ENCODE results near the gene IRAK2.

Gene IRAK2

DNA sequence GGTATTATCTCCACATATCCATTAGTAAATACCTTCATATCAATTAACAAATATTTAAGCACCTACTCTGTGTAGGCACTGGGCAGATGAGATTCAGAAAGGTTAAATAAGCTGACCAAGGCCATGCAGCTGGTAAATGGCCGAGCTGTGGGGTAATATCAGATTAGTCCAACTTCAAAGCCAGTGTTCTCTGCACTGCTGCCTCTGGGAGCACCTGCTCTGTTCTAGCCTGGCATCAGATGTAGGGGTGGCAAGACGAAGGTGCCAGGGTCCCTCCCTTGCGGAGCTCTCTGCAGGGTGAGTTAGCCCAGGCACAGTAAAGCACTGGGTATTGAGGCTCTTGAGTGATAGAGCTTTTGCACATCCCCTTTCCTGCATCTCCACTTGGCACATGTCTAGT is 89.0 kb downstream of the IRAK2 start:
- Histone ChIP-seq H3K9me3 (ENCODE audit: insufficient read depth, low read depth, low read length) (no peaks in the 10 kb centered on the region), H4K8ac (ENCODE audit: low read depth, low read length) (no peak overlapping the region), H2BK120ac (ENCODE audit: insufficient read depth, low read length, poor library complexity) (no peak overlapping the region), H3K9ac (ENCODE audit: low read length) (no peak overlapping the region), H2BK12ac (ENCODE audit: low read length) (no peak overlapping the region), H3K4me1 (ENCODE audit: control insufficient read depth in 1 of 2, insufficient read depth in 2 of 2, low read length in 2 of 2) (peaks cover 8% of the 10 kb centered on the region in 2 experiments), H3K18ac (ENCODE audit: low read length) (no peak overlapping the region), H3K79me1 (ENCODE audit: low read length) (peaks cover 7% of the 10 kb centered on the region), H2AFZ (ENCODE audit: insufficient read depth, low read length, poor library complexity) (no peak overlapping the region), H3K14ac (ENCODE audit: low read length) (no peak overlapping the region), H4K91ac (ENCODE audit: low read depth, low read length) (no peak overlapping the region), H3K23ac (ENCODE audit: low read length) (no peak overlapping the region), H3K27me3 (ENCODE audit: insufficient read depth, low read length) (no peaks in the 10 kb centered on the region), H3K79me2 (ENCODE audit: control insufficient read depth, insufficient read depth, low read length, poor library complexity) (peaks cover 7% of the 10 kb centered on the region), H3K36me3 (ENCODE audit: control insufficient read depth in 1 of 2, insufficient read depth in 2 of 2, low read length in 2 of 2) (peaks cover 15 to 18% of the 10 kb centered on the region in 2 experiments), H2BK5ac (ENCODE audit: low read depth, low read length, poor library complexity) (no peak overlapping the region), H2AK5ac (ENCODE audit: low read length) (no peak overlapping the region), H3K27ac (ENCODE audit: low read depth, low read length) (no peak overlapping the region), H4K12ac (ENCODE audit: low read depth, low read length) (no peak overlapping the region), H3K4ac (ENCODE audit: low read depth, low read length) (no peak overlapping the region), H3K4me3 (ENCODE audit: low read depth, low read length) (no peak overlapping the region), H3K4me2 (ENCODE audit: low read length) (no peak overlapping the region)
- DNase-seq = no peak
- WGBS (ENCODE audit: extremely low coverage, insufficient coverage, insufficient read length) = no CpG with 5 or more reads among the region's 3 CpGs

DNA sequence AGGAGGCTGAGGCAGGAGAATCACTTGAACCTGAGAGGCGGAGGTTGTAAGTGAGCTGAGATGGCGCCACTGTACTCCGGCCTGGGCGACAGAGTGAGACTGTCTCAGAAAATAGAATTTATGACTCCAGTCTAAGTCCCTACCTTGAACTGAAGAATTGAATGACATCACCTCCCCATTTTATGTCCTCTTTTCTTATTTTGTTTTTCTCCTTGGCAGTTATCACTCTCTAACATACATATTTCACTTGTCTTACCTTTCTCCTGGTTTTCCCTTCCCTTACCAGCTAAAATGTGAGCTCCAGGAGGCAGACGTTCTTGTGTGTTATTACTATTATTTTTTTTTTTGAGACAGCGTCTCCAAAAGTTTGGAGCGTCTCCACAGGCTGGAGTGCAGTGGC is 91.1 kb downstream of the IRAK2 start:
- H3K9ac ChIP-seq (ENCODE audit: low read length) = no peak overlapping the region
- H3K4me1 ChIP-seq (ENCODE audit: control insufficient read depth in 1 of 2, insufficient read depth in 2 of 2, low read length in 2 of 2) = no peaks in the 10 kb centered on the region
- no peak overlapping the region for H3K14ac ChIP-seq (ENCODE audit: low read length)
- no peaks in the 10 kb centered on the region for H3K79me1 ChIP-seq (ENCODE audit: low read length)
- H3K79me2 ChIP-seq (ENCODE audit: control insufficient read depth, insufficient read depth, low read length, poor library complexity) = no peaks in the 10 kb centered on the region
- H3K36me3 ChIP-seq (ENCODE audit: control insufficient read depth in 1 of 2, insufficient read depth in 2 of 2, low read length in 2 of 2) = peaks cover 19 to 26% of the 10 kb centered on the region in 2 experiments
- no peak overlapping the region for H4K91ac ChIP-seq (ENCODE audit: low read depth, low read length)
- no peak overlapping the region for H3K4me3 ChIP-seq (ENCODE audit: low read depth, low read length)
- H3K23ac ChIP-seq (ENCODE audit: low read length) = no peak overlapping the region
- WGBS (ENCODE audit: extremely low coverage, insufficient coverage, insufficient read length) = no CpG with 5 or more reads among the region's 7 CpGs
- no peak overlapping the region for H2AFZ ChIP-seq (ENCODE audit: insufficient read depth, low read length, poor library complexity)
- H2BK120ac ChIP-seq (ENCODE audit: insufficient read depth, low read length, poor library complexity) = no peak overlapping the region
- no peaks in the 10 kb centered on the region for H3K9me3 ChIP-seq (ENCODE audit: insufficient read depth, low read depth, low read length)
- no peak overlapping the region for H2AK5ac ChIP-seq (ENCODE audit: low read length)
- no peak overlapping the region for H4K12ac ChIP-seq (ENCODE audit: low read depth, low read length)
- no peak overlapping the region for H3K18ac ChIP-seq (ENCODE audit: low read length)
- H2BK5ac ChIP-seq (ENCODE audit: low read depth, low read length, poor library complexity) = no peak overlapping the region
- H3K4ac ChIP-seq (ENCODE audit: low read depth, low read length) = no peak overlapping the region
- no peak overlapping the region for H3K4me2 ChIP-seq (ENCODE audit: low read length)
- no peak overlapping the region for H4K8ac ChIP-seq (ENCODE audit: low read depth, low read length)
- H3K27ac ChIP-seq (ENCODE audit: low read depth, low read length) = no peak overlapping the region
- no peak overlapping the region for H2BK12ac ChIP-seq (ENCODE audit: low read length)
- H3K27me3 ChIP-seq (ENCODE audit: insufficient read depth, low read length) = no peaks in the 10 kb centered on the region
- no peak for DNase-seq

DNA sequence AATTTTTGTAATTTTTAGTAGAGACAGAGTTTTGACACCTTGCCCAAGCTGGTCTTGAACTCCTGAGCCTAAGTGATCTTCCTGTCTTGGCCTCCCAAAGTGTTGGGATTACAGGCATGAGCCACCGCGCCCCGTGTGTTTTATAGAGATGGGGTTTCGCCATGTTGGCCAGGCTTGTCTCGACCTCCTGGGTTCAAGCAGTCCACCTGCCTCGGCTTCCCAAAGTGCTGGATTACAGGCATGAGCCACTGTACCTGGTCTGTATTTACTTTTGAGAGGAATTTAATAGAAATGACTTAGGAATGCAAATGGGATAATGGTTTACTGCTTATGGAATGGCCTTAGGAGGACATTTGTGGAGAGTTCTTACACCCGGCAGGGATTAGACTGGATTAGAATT is 94.3 kb downstream of the IRAK2 start:
- Histone ChIP-seq H4K91ac (ENCODE audit: low read depth, low read length) (no peak overlapping the region), H3K14ac (ENCODE audit: low read length) (no peak overlapping the region), H3K4ac (ENCODE audit: low read depth, low read length) (no peak overlapping the region), H3K9me3 (ENCODE audit: insufficient read depth, low read depth, low read length) (no peaks in the 10 kb centered on the region), H3K4me3 (ENCODE audit: low read depth, low read length) (no peak overlapping the region), H3K36me3 (ENCODE audit: control insufficient read depth in 1 of 2, insufficient read depth in 2 of 2, low read length in 2 of 2) (peaks cover 11 to 21% of the 10 kb centered on the region in 2 experiments), H3K4me2 (ENCODE audit: low read length) (no peak overlapping the region), H2AFZ (ENCODE audit: insufficient read depth, low read length, poor library complexity) (no peak overlapping the region), H3K79me1 (ENCODE audit: low read length) (no peaks in the 10 kb centered on the region), H2BK5ac (ENCODE audit: low read depth, low read length, poor library complexity) (no peak overlapping the region), H3K27me3 (ENCODE audit: insufficient read depth, low read length) (no peaks in the 10 kb centered on the region), H3K4me1 (ENCODE audit: control insufficient read depth in 1 of 2, insufficient read depth in 2 of 2, low read length in 2 of 2) (no peaks in the 10 kb centered on the region), H3K27ac (ENCODE audit: low read depth, low read length) (no peak overlapping the region), H4K12ac (ENCODE audit: low read depth, low read length) (no peak overlapping the region), H3K23ac (ENCODE audit: low read length) (no peak overlapping the region), H4K8ac (ENCODE audit: low read depth, low read length) (no peak overlapping the region), H3K9ac (ENCODE audit: low read length) (no peak overlapping the region), H2AK5ac (ENCODE audit: low read length) (no peak overlapping the region), H2BK120ac (ENCODE audit: insufficient read depth, low read length, poor library complexity) (no peak overlapping the region), H3K18ac (ENCODE audit: low read length) (no peak overlapping the region), H3K79me2 (ENCODE audit: control insufficient read depth, insufficient read depth, low read length, poor library complexity) (no peaks in the 10 kb centered on the region), H2BK12ac (ENCODE audit: low read length) (no peak overlapping the region)
- DNase-seq = no peak
- WGBS (ENCODE audit: extremely low coverage, insufficient coverage, insufficient read length) = no CpG with 5 or more reads among the region's 7 CpGs

DNA sequence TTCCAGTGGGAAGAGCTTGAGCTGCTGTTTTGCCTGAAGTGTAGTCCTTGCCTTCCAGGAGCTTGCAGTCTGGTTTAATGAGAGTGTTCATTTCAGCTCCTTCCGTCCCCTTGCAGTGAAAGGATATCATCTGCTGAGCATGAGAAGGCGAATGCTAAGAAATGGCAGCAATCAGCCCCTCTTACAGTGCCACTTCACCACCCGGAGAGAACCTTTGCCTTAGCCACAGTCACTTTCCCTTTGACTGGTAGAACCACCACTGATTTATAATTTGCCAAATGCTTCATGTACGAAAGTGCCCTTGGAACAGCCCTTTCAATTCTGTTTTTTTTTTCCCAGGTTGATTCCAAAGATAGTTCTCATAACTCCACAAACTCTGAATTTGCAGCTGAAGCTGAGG is 95.1 kb downstream of the IRAK2 start:
- Histone ChIP-seq H3K18ac (ENCODE audit: low read length) (no peak overlapping the region), H2AK5ac (ENCODE audit: low read length) (no peak overlapping the region), H4K91ac (ENCODE audit: low read depth, low read length) (no peak overlapping the region), H2AFZ (ENCODE audit: insufficient read depth, low read length, poor library complexity) (no peak overlapping the region), H3K9ac (ENCODE audit: low read length) (no peak overlapping the region), H3K27me3 (ENCODE audit: insufficient read depth, low read length) (no peaks in the 10 kb centered on the region), H2BK5ac (ENCODE audit: low read depth, low read length, poor library complexity) (no peak overlapping the region), H3K23ac (ENCODE audit: low read length) (no peak overlapping the region), H3K4me1 (ENCODE audit: control insufficient read depth in 1 of 2, insufficient read depth in 2 of 2, low read length in 2 of 2) (no peaks in the 10 kb centered on the region), H4K12ac (ENCODE audit: low read depth, low read length) (no peak overlapping the region), H3K4ac (ENCODE audit: low read depth, low read length) (no peak overlapping the region), H3K79me2 (ENCODE audit: control insufficient read depth, insufficient read depth, low read length, poor library complexity) (no peaks in the 10 kb centered on the region), H3K9me3 (ENCODE audit: insufficient read depth, low read depth, low read length) (no peaks in the 10 kb centered on the region), H3K79me1 (ENCODE audit: low read length) (no peaks in the 10 kb centered on the region), H2BK12ac (ENCODE audit: low read length) (no peak overlapping the region), H2BK120ac (ENCODE audit: insufficient read depth, low read length, poor library complexity) (no peak overlapping the region), H4K8ac (ENCODE audit: low read depth, low read length) (no peak overlapping the region), H3K14ac (ENCODE audit: low read length) (no peak overlapping the region), H3K4me3 (ENCODE audit: low read depth, low read length) (no peak overlapping the region), H3K36me3 (ENCODE audit: control insufficient read depth in 1 of 2, insufficient read depth in 2 of 2, low read length in 2 of 2) (peaks cover 11 to 18% of the 10 kb centered on the region in 2 experiments), H3K4me2 (ENCODE audit: low read length) (no peak overlapping the region), H3K27ac (ENCODE audit: low read depth, low read length) (no peak overlapping the region)
- no peak for DNase-seq
- WGBS (ENCODE audit: extremely low coverage, insufficient coverage, insufficient read length) = no CpG with 5 or more reads among the region's 4 CpGs
